GM23248 (cell line): ENCODE results near the gene RIC1.

Experiments
- EZH2 ChIP-seq: fragments of 200-600 bp; sonication (generic); IDR thresholded peaks from 2 replicates; pipeline ENCODE4 v1.6.1; 2018; ENCODE audit warnings: antibody characterized with exemption, mild to moderate bottlenecking; ENCODE audit not compliant: insufficient read depth, poor library complexity, severe bottlenecking
- EZH2phosphoT487 ChIP-seq: fragments of 200-600 bp; sonication (generic); IDR thresholded peaks from 2 replicates; pipeline ENCODE4 v1.6.1; 2018; ENCODE audit warnings: antibody characterized with exemption, moderate library complexity, mild to moderate bottlenecking, low read depth; ENCODE audit not compliant: insufficient read depth

DNA sequence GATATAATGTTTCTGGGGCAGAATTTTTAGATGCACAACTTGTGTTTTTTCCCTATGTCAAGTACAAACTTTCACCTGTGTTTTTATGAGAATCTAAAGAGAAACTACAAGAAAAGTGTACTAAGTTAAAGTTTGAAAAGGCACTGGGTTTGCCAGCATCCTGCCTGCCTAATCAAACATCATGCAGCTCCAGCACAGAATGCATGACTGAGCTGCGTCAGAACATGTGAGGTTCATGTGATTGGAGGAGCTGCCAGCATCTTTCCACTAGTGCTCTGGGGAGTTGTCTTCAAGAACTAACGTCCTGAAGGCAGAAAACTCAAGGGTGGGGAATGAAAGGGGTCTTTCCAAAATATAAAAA is 46.1 kb upstream of the RIC1 start:
- no peak for TF ChIP-seq EZH2
- no peak for TF ChIP-seq EZH2phosphoT487
